Measurements from ENCODE around the gene ASPSCR1.
"Not testable (repeated sequence)": the region's sequence is repeated elsewhere in the genome, so short reads cannot be mapped to it uniquely, and the experiment has no call there.

ASPSCR1 gene

DNA sequence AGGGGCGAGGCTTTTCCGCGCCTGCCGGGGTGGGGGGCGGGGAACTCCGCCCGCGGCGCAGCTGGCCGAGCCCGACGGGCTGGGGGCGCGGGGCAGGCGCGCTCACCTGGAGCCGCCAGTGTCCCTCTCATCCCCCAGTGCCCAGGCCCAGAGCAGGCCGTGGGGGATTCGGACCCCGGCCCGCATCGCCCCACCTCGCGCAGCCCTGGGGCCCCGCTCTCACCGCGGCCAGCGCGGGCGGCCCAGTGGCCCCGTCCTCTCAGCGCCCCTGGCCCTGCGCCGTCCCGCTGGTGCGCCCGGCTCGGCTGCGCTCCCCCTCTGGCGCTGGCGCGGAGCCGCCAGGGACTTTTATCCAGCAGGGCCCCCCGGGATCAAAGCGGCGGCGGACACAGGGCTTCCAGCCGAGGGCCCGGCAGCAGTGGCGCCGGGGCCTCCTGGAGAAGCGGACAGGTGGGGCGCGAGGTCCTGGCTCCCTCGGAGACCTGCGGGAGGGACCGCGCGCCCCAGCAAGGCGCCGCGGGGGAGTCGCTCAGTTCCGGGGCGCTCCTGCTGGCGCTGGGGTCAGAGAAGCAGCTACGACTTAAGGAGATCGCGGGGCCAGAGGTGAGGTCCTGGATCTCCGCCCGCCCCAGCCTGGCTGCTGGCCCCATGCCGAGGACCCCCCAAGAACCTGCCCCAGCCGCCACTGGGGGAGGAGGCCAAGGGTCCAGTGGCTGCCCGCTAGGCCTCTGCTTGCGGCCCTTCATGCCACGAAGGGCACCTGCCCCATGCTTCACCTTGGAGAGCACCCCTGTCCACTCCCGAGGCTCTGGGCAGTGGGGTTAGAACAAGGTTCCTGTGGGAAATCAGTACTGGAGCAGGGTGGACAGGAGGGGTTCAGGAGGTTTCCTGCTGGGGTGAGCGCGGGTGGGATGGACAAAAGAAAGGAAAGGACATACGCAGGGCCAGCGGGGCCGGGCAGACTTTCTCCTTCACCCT lies 15.6 kb upstream of the ASPSCR1 start:
- no peak for DNase-seq

DNA sequence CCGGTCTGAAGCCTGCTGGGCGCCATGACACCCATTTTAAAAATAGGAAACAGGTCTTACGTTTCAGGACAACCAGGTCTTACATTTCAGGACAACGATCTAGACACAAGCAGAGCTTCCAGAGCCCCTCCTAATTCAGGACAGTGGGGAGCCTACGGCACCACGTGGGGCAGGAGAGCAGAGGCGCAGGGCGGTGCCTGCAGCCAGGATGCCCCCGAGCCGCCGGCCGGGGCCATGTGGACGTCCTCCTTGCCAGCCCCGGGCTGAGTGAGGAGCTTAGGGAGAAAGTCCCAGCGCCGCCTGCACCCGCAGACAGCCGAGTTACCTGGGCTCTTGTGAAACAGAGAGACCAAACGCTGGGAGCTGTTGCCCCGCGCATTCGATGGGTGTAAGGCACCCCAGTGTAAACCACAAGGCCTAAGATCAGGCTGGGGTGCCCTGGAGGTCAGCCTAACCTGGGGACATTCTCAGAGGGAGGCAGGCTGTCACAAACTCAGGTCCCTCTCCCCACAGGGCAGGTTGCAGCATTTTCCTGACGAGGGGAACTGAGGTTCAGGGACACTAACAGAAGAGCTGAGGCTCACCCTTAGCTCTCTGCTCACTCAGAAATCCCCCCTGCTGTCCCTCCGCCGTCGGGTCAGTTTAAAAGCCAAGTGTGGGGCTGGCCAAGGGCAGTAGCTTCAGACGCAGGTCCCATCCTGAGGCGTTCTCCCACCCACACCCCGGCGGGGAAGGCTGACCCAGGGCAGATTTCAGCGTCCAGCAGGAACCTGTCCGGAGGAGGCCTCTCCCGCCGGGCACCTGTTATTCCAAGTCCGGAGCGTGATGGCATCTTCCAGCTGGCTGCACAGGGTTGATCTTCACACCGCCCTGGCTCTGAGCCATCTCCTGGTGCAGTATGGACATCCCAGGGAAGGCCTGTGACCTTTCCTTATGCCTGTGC lies 14.7 kb upstream of the ASPSCR1 start:
- no peak for DNase-seq

GRCh38 chr17:81964081-81964849 lies 13.2 kb upstream of the ASPSCR1 start:
- no peak for DNase-seq

GRCh38 chr17:81966343-81967243 lies 10.8 kb upstream of the ASPSCR1 start:
- no peak for DNase-seq

- no peak for DNase-seq
Observed at GRCh38 chr17:81967244-81967532, 10.2 kb upstream of the ASPSCR1 start.

GRCh38 chr17:81967533-81968395 lies 9.7 kb upstream of the ASPSCR1 start:
- peak; percentile 82 for DNase-seq

- no peak for DNase-seq
Observed at GRCh38 chr17:81968396-81968745, 9.1 kb upstream of the ASPSCR1 start.

- DNase-seq, result no peak
Observed at GRCh38 chr17:81968850-81969812, 8.3 kb upstream of the ASPSCR1 start.

GRCh38 chr17:81973432-81973831 lies 4.0 kb upstream of the ASPSCR1 start:
- no peak for DNase-seq

DNA sequence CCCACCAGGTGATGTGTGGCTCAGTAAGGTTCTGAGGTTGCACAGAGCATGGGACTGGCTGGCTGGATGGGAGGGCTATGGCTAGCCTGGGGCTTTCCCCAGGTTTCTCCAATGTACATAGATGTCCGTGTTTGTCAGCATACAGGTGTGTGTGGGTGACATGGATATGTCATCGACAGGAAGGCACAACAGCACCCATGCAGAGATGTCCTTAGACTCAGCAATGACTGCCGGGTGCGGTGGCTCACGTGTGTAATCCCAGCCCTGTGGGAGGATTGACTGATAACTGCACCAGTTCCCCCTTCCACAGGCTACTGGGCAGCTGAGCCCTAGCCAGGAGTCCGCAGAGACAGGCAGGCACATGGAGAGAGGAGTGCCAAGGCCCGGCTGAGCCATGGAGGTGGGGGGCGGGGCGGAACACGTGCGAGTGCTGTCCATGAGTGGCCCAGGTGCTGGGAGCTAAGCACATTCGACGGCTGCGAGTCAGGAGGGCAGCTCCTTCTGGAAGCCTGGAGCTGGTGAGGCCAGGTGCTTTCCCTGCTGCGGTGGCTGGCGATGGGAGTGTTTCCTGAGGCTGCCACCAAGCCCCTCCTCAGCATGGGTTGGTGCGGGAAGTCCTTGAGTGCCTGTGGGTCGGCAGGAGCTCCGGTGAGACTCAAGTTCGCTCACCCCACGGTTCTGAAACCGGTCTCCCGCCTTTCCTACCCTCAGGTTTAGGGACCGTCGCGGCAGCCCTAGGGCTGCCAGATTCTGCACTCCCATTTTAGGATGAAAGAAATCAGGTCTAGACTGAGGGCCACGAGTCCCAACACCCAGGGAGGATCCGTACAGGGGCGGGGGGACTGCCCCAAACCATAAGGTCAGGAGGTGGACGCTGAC lies 858 bp upstream of the ASPSCR1 start:
- DNase-seq, result peak; percentile 17

DNA sequence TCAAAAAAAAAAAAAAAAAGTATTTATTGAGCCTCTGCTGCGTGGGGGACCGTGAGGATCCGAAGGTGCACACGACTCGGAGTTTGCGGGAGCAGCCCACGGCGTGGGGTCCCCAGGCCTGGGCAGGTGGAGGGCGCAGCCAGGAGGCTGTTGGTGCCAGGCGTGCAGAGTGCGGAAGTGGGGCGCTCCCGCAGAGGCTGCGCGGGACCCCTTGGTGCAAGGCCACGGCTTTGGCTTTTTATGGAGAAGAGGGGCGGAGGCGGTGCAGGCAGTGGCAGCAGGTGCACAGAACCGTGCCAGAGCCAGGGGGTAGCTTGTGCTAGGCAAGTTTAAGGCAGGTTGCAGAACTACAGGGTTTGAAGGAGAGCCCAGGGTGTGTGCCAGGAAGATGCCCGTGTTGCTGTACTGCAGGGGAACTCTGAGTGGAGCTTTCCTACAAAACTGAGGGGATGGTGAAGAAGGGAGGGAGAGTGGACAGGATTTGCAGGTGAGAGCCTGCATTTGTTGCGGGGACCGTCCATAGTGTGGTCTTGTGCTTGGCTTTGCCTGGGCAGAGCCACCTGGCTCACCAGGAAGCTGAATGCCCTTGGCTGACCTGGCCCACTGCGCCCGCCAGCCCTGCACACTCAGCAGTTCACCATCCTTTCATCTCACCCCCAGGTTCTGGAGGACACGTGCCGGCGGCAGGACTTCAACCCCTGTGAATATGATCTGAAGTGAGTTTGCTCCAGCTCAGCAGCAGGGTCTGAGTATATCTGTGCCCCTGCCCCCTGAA lies 1.3 kb downstream of the ASPSCR1 start:
- DNase-seq, result no peak

DNA sequence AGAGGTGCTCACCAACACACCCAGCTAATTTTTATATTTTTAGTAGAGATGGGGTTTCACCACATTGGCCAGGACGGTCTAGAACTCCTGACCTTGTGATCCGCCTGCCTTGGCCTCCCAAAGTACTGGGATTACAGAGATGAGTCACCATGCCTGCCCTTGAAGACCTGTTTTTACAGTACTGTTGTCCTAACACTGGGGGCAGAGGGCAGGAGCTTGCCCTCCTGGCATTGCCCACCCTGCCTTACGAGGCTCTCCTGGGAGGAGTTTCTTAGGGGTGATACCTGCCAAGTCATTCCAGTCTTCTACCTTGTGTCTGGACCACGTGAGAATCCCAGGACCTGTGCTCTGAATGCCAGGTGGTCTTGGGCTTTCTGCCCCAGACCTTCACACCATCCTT lies 2.7 kb downstream of the ASPSCR1 start:
- DNase-seq, result no peak

DNA sequence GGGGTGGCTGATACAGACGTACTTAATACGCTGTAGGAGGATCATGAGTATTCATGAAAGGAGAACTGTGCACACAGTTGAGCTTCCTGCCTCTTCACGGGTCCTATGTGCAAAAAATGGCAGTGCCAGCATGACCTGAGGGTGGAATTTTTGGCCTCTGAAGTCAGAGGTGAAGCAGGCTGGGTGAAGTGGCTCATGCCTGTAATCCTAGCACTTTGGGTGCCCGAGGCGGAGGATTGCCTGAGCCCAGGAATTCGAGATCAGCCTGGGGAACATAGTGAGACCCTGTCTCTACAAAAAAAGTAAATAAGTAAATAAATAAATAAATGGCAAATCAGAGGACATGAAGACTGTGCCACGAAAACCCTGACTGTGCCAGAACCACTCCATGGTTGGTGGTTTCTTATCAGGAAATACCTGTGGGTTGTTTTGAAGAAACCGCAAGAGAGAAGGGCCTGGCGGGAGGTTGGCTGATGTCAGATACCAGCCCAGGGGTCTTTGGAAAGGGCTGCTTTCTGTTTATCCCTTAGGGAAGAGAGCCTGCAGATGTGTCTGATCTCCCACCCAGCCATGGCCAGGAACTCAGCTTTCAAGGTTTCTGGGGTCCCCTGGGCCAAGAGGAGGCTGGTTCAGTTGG lies 3.4 kb downstream of the ASPSCR1 start:
- DNase-seq, result peak; percentile 15

GRCh38 chr17:81981511-81981910 lies 4.1 kb downstream of the ASPSCR1 start:
- not testable (repeated sequence) for DNase-seq

- DNase-seq, result no peak
Observed at GRCh38 chr17:81983011-81983638, 5.7 kb downstream of the ASPSCR1 start.

DNA sequence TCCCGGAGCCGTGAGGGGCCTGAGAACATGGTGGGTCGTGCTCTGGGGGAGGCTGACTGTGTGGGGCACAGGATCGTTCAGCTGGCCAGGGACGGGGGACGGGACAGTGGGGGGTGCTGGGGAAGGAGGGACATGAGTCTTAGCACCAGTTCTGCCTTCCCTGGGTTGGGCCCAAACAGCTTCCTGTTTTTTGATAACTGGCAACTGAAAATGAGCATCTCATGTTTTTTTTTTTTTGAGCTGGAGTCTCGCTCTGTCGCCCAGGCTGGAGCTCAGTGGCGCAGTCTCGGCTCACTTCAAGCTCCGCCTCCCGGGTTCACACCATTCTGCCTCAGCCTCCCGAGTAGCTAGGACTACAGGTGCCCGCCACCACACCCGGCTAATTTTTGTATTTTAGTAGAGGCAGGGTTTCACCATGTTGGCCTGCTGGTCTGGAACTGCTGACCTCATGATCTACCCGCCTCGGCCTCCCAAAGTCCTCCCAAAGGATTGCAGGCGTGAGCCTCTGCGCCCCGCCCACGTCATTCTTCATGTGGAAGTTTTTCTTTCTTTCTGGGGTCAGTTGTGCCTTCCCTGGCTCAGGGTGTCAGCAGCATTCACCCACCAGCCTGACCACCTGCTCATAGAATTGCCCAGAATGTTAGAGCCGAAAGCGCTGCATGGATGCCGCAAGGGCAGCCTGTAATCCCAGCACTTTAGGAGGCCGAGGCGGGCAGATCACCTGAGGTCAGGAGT lies 6.4 kb downstream of the ASPSCR1 start:
- DNase-seq, result no peak

Data from activated CD4-positive, alpha-beta T cell treated with anti-CD3 and anti-CD28 coated beads, Interleukin-2, amount 50 U/mL, for 16 hours (primary cell).